PC-3 (cell line): Measurements from ENCODE around the gene SLAMF7. TPM values are rescaled to one million over a fixed set of nuclear protein-coding genes. Genes with fewer than 3 reads are reported as not detected.

Experiments
- ATAC-seq: fragments of 200-7000 bp; cut with Tn5 transposase; 2 replicates; pipeline ENCODE4 v1.9.1; 2020; ENCODE audit warnings: mild to moderate bottlenecking, moderate library complexity
- BruUV-seq: library from RNA; stranded (reverse); fragments of 400-500 nt; replicated peaks from 2 replicates; lab custom pipeline; 2021; lab: Mats Ljungman, UMichigan
- CTCF ChIA-PET: fragments of 300-600 bp; sonication (Branson Sonifier 250); formaldehyde crosslinking; loops from one replicate; lab custom pipeline; 2022; ENCODE audit warnings: antibody characterized with exemption; lab: Charles Lee
- POLR2A ChIA-PET: fragments of 300-600 bp; sonication (Branson Sonifier 250); formaldehyde crosslinking; loops from one replicate; lab custom pipeline; 2022; ENCODE audit warnings: antibody characterized with exemption; ENCODE audit not compliant: unreplicated experiment; lab: Charles Lee
- DNase-seq: peaks from one replicate; pipeline ENCODE4 v3.0.0-alpha.2; 2015
- H2AFZ ChIP-seq: fragments of 300-600 bp; sonication (generic); 2 replicates; pipeline ENCODE4 v1.6.0; 2016; ENCODE audit warnings: antibody characterized with exemption, low read length
- H3F3A ChIP-seq: fragments of 300-600 bp; sonication (generic); one replicate; pipeline ENCODE4 v1.6.0; 2017; ENCODE audit warnings: antibody characterized with exemption, low read length, control low read depth, mild to moderate bottlenecking; ENCODE audit not compliant: unreplicated experiment
- H3K27ac ChIP-seq: fragments of 300-600 bp; sonication (generic); 2 replicates; pipeline ENCODE4 v1.5.1; 2016; ENCODE audit warnings: mild to moderate bottlenecking, low read length
- H3K27me3 ChIP-seq: fragments of 300-600 bp; sonication (generic); 2 replicates; pipeline ENCODE4 v1.6.1; 2016; ENCODE audit warnings: low read length, mixed read lengths
- H3K36me3 ChIP-seq: fragments of 300-600 bp; sonication (generic); 2 replicates; pipeline ENCODE4 v1.6.1; 2016; ENCODE audit warnings: low read depth, mixed run types, low read length, mixed read lengths
- H3K4me1 ChIP-seq: fragments of 300-600 bp; sonication (generic); 2 replicates; pipeline ENCODE4 v1.5.1; 2016; ENCODE audit warnings: low read length; ENCODE audit not compliant: insufficient read depth
- H3K4me2 ChIP-seq: fragments of 300-600 bp; sonication (generic); 2 replicates; pipeline ENCODE4 v1.6.0; 2016; ENCODE audit warnings: low read length
- H3K4me3 ChIP-seq: fragments of 300-600 bp; sonication (generic); 2 replicates; pipeline ENCODE4 v1.5.1; 2016; ENCODE audit warnings: mild to moderate bottlenecking, low read length, mixed read lengths
- H3K79me2 ChIP-seq: fragments of 300-600 bp; sonication (generic); 2 replicates; pipeline ENCODE4 v1.6.1; 2017; ENCODE audit warnings: low read length, mixed read lengths
- H3K9ac ChIP-seq: fragments of 300-600 bp; sonication (generic); 2 replicates; pipeline ENCODE4 v1.6.0; 2016; ENCODE audit warnings: mild to moderate bottlenecking, low read length
- H3K9me2 ChIP-seq: fragments of 300-600 bp; sonication (generic); replicated peaks from 2 replicates; pipeline ENCODE4 v1.6.1; 2016; ENCODE audit warnings: mixed run types, low read length, mixed read lengths
- H3K9me3 ChIP-seq: fragments of 300-600 bp; sonication (generic); 2 replicates; pipeline ENCODE4 v1.6.1; 2016; ENCODE audit warnings: low read length, mixed read lengths
- H4K20me1 ChIP-seq: fragments of 300-600 bp; sonication (generic); 2 replicates; pipeline ENCODE4 v1.6.1; 2016; ENCODE audit warnings: low read length, mixed read lengths
- CTCF ChIP-seq: fragments of 300-600 bp; sonication (generic); conservative IDR thresholded peaks from 2 replicates; pipeline ENCODE4 v1.5.1; 2017; ENCODE audit warnings: antibody characterized with exemption, low read depth, mild to moderate bottlenecking, low read length
- EZH2 ChIP-seq: fragments of 300-600 bp; sonication (generic); IDR thresholded peaks from one replicate; pipeline ENCODE4 v1.6.1; 2017; ENCODE audit warnings: antibody characterized with exemption, mild to moderate bottlenecking, low read length; ENCODE audit not compliant: unreplicated experiment
- EZH2phosphoT487 ChIP-seq: fragments of 300-600 bp; sonication (generic); IDR thresholded peaks from 2 replicates; pipeline ENCODE4 v1.6.1; 2018; ENCODE audit warnings: mild to moderate bottlenecking, antibody characterized with exemption, low read length, borderline replicate concordance
- intact Hi-C: fragments of 100-400 bp; cut with micrococcal nuclease; formaldehyde crosslinking; loops from 2 replicates; pipeline ENCODE4 v1.9.0; 2023
- total RNA-seq: library from RNA; depleted of rRNA; stranded (reverse); fragments of >200 nt; gene quantifications from 2 replicates; pipeline ENCODE4 v1.2.3, GENCODE V29; 2014

The SLAMF7 gene
- total RNA-seq, 1 experiment from 2014 or later: 0.15 TPM

DNA sequence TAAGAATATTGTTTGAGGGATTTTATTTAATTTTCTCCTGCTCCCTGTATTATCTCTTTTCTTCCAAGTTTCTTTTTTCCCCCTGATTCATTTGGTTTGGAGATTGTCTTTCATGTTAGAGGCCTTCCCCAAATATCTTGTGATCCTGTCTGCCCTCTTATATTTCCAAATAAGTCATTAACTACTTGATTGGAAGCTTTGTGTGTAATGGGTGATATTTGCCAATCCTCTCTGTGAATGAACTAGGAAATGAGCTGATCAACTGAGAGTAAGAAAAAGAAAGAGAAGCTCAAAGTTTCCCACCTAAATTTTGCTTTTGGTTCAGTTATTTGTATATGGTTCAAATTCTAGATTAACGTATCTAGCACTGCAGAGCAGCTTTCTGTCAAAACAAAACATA, 33.3 kb downstream of the SLAMF7 start:
- Histone ChIP-seq H3K36me3 (no peaks in the 10 kb centered on the region), H3K4me3 (no peak overlapping the region), H4K20me1 (no peaks in the 10 kb centered on the region), H3K9ac (no peak overlapping the region), H3K9me3 (no peaks in the 10 kb centered on the region), H3K9me2 (no peaks in the 10 kb centered on the region), H3K4me1 (peaks cover 11% of the 10 kb centered on the region), H3K79me2 (no peaks in the 10 kb centered on the region), H3K27ac (no peak overlapping the region), H3K27me3 (no peaks in the 10 kb centered on the region), H2AFZ (no peak overlapping the region), H3K4me2 (no peak overlapping the region), H3F3A (no peaks in the 10 kb centered on the region)
- no peak for ATAC-seq
- DNase-seq: no peak
- no TSS peak for BruUV-seq
- POLR2A ChIA-PET: interaction anchor here (0.6 kb wide), 1 partner anchor 1704 kb away, joined by 3 read pairs; no protein-coding TSS in a partner anchor
- CTCF ChIA-PET: no interaction called here
- intact Hi-C loops: no loop called here
- TF ChIP-seq CTCF (no peak), EZH2phosphoT487 (no peak), EZH2 (no peak)

DNA sequence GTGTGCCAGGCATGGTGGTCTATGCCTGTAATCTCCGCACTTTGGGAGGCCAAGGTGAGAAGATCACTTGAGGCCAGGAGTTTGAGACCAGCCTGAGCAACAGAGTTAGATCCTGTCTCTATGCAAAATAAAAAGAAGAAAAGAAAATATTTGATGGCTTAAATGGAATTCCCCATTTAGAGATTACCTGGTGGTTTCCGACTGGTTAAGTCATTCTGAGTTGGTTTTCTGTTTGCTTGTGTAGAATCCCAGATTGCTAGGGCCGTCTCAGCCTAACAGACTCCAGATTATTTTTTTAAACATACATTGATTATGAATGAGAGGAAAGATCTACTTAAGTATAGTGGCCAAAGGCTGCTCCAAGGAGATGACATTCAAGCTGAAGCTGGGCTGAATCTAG, 34.0 kb downstream of the SLAMF7 start:
- H3K36me3 ChIP-seq: no peaks in the 10 kb centered on the region
- no peak overlapping the region for H2AFZ ChIP-seq

More for the DNA sequence above, 34.0 kb downstream of the SLAMF7 start:
- no peak overlapping the region for H3K4me3 ChIP-seq
- intact Hi-C loops: no loop called here
- no peak overlapping the region for H3K27ac ChIP-seq
- ChIA-PET CTCF (no interaction called here), POLR2A (interaction anchor here (0.6 kb wide), 1 partner anchor 17 kb away, joined by 4 read pairs; no protein-coding TSS in a partner anchor)
- ATAC-seq (no peak), DNase-seq (no peak)
- no peaks in the 10 kb centered on the region for H3K9me2 ChIP-seq
- no peak overlapping the region for H3K9ac ChIP-seq
- no peaks in the 10 kb centered on the region for H3K79me2 ChIP-seq
- no peak overlapping the region for H3K4me2 ChIP-seq
- BruUV-seq: no TSS peak
- H3F3A ChIP-seq: no peaks in the 10 kb centered on the region
- no peaks in the 10 kb centered on the region for H4K20me1 ChIP-seq
- H3K4me1 ChIP-seq: peaks cover 11% of the 10 kb centered on the region
- TF ChIP-seq EZH2phosphoT487 (no peak), EZH2 (no peak), CTCF (no peak)
- H3K9me3 ChIP-seq: no peaks in the 10 kb centered on the region
- no peaks in the 10 kb centered on the region for H3K27me3 ChIP-seq
